ENCODE results near the gene NAV3. TPM values are rescaled to one million over a fixed set of nuclear protein-coding genes. Genes with fewer than 3 reads are reported as not detected.

Gene NAV3
- total and polyA plus RNA-seq, 4 donors: 0.25 to 40.3 (median 3.9) TPM

GRCh38 chr12:77800501-77800900 lies 30.2 kb upstream of the NAV3 start:
- Histone ChIP-seq H3K4me3 (ENCODE audit: low read length in 2 of 2) (no peak overlapping the region), H3K27ac (ENCODE audit: low read depth in 1 of 2, low read length in 2 of 2) (no peak overlapping the region), H3K9me3 (ENCODE audit: control insufficient read depth, low read length) (no peaks in the 10 kb centered on the region), H3K4me1 (ENCODE audit: control insufficient read depth in 1 of 2, insufficient read depth in 2 of 2, low read length in 2 of 2) (no peaks in the 10 kb centered on the region), H3K27me3 (ENCODE audit: control insufficient read depth in 1 of 2, insufficient read depth in 2 of 2, low read length in 1 of 2) (no peaks in the 10 kb centered on the region), H3K36me3 (ENCODE audit: control insufficient read depth in 1 of 2, insufficient read depth in 2 of 2, low read length in 1 of 2) (no peaks in the 10 kb centered on the region)
- intact Hi-C loops (cut with DNase I): no loop called here
- 82 to 93% methylated on average over 2 of the region's 2 CpGs for WGBS, 2 donors
- DNase-seq: no peak
- ATAC-seq (ENCODE audit: low FRiP score): no peak

- Histone ChIP-seq H3K27me3 (ENCODE audit: control insufficient read depth in 1 of 2, insufficient read depth in 2 of 2, low read length in 1 of 2) (no peaks in the 10 kb centered on the region), H3K4me3 (ENCODE audit: low read length in 2 of 2) (no peak overlapping the region), H3K36me3 (ENCODE audit: control insufficient read depth in 1 of 2, insufficient read depth in 2 of 2, low read length in 1 of 2) (no peaks in the 10 kb centered on the region), H3K27ac (ENCODE audit: low read depth in 1 of 2, low read length in 2 of 2) (no peak overlapping the region), H3K4me1 (ENCODE audit: control insufficient read depth in 1 of 2, insufficient read depth in 2 of 2, low read length in 2 of 2) (no peaks in the 10 kb centered on the region), H3K9me3 (ENCODE audit: control insufficient read depth, low read length) (no peaks in the 10 kb centered on the region)
- DNase-seq (no peak), ATAC-seq (ENCODE audit: low FRiP score) (no peak)
- WGBS, 2 donors: 84 to 91% methylated on average over 9 of the region's 9 CpGs
- intact Hi-C loops (cut with DNase I): no loop called here
Measured at GRCh38 chr12:77808534-77808933, 22.2 kb upstream of the NAV3 start.

DNA sequence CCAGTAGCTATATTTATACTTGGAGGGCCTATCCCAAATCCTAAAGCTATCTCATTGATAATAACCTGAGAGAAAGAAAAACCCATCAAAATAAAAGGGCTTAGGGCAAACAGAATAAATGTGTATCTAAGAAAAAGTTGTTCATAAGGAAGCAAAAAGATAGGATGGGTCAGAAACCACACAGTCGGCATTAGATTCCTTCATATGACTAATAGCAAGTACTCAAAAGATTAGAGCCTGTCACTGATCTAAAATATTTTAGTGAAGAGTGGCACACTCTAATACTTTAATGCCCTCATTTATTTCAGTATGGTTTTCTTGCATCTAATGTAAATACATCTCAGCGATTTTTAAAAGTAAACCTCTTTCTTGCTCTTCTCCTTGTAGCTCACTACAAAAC lies 17.1 kb upstream of the NAV3 start:
- Histone ChIP-seq H3K36me3 (ENCODE audit: control insufficient read depth in 1 of 2, insufficient read depth in 2 of 2, low read length in 1 of 2) (no peaks in the 10 kb centered on the region), H3K4me3 (ENCODE audit: low read length in 2 of 2) (no peak overlapping the region), H3K4me1 (ENCODE audit: control insufficient read depth in 1 of 2, insufficient read depth in 2 of 2, low read length in 2 of 2) (no peaks in the 10 kb centered on the region), H3K9me3 (ENCODE audit: control insufficient read depth, low read length) (no peaks in the 10 kb centered on the region), H3K27me3 (ENCODE audit: control insufficient read depth in 1 of 2, insufficient read depth in 2 of 2, low read length in 1 of 2) (no peaks in the 10 kb centered on the region), H3K27ac (ENCODE audit: low read depth in 1 of 2, low read length in 2 of 2) (no peak overlapping the region)
- no peak for DNase-seq
- ATAC-seq (ENCODE audit: low FRiP score): no peak
- 77 to 85% methylated on average over 2 of the region's 2 CpGs for WGBS, 2 donors
- intact Hi-C loops (cut with DNase I): no loop called here

GRCh38 chr12:77814386-77814785 lies 16.3 kb upstream of the NAV3 start:
- no peak overlapping the region for H3K4me3 ChIP-seq (ENCODE audit: low read length in 2 of 2)
- 91 to 98% methylated on average over 1 of the region's 1 CpG for WGBS, 2 donors
- no peaks in the 10 kb centered on the region for H3K4me1 ChIP-seq (ENCODE audit: control insufficient read depth in 1 of 2, insufficient read depth in 2 of 2, low read length in 2 of 2)
- no peaks in the 10 kb centered on the region for H3K27me3 ChIP-seq (ENCODE audit: control insufficient read depth in 1 of 2, insufficient read depth in 2 of 2, low read length in 1 of 2)
- H3K27ac ChIP-seq (ENCODE audit: low read depth in 1 of 2, low read length in 2 of 2): no peak overlapping the region
- DNase-seq (no peak), ATAC-seq (ENCODE audit: low FRiP score) (no peak)
- intact Hi-C loops (cut with DNase I): no loop called here
- no peaks in the 10 kb centered on the region for H3K9me3 ChIP-seq (ENCODE audit: control insufficient read depth, low read length)
- H3K36me3 ChIP-seq (ENCODE audit: control insufficient read depth in 1 of 2, insufficient read depth in 2 of 2, low read length in 1 of 2): no peaks in the 10 kb centered on the region

DNA sequence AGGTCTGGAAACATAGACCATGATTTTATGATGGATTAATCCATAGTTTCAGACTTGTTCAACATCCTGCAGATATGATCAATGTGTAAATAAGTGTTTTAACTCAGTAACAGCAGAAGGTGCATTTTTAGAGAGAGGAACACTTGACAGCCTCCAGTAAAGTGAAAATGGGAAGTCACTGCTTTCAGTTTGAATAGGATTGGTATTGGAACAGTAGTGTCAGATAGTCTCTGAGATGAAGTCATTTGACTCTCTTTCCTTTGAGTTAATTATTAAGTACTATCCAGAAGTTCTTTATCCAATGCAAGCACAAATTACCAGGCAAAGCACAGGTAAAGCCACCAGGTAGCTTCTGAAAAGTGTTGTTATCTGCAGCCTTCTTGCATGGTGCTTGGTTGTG lies 14.5 kb upstream of the NAV3 start:
- intact Hi-C loops (cut with DNase I): no loop called here
- Histone ChIP-seq H3K27me3 (ENCODE audit: control insufficient read depth in 1 of 2, insufficient read depth in 2 of 2, low read length in 1 of 2) (no peaks in the 10 kb centered on the region), H3K4me3 (ENCODE audit: low read length in 2 of 2) (no peak overlapping the region), H3K27ac (ENCODE audit: low read depth in 1 of 2, low read length in 2 of 2) (no peak overlapping the region), H3K36me3 (ENCODE audit: control insufficient read depth in 1 of 2, insufficient read depth in 2 of 2, low read length in 1 of 2) (no peaks in the 10 kb centered on the region), H3K9me3 (ENCODE audit: control insufficient read depth, low read length) (no peaks in the 10 kb centered on the region), H3K4me1 (ENCODE audit: control insufficient read depth in 1 of 2, insufficient read depth in 2 of 2, low read length in 2 of 2) (no peaks in the 10 kb centered on the region)
- DNase-seq (no peak), ATAC-seq (ENCODE audit: low FRiP score) (no peak)

DNA sequence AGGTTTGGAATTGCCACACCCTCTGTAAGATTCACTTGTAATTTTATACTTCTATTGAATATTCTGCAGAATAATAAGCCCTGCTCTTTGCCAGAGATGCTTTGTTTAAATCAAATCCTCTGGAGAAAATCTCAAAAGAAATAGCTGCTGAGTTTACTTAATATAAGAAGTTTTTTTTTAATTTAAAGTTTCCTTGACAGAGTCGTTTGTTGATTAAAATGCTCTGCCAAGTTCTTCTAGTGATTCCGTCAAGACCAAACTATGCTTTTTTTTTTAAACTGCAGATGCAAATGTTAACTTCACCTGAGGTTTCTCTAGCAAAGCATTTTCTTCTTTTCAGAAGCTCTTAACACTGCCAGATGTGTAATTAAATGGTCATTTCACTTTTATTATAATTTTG lies 13.4 kb upstream of the NAV3 start:
- intact Hi-C loops (cut with DNase I): no loop called here
- H3K4me1 ChIP-seq (ENCODE audit: control insufficient read depth in 1 of 2, insufficient read depth in 2 of 2, low read length in 2 of 2): no peaks in the 10 kb centered on the region
- H3K4me3 ChIP-seq (ENCODE audit: low read length in 2 of 2): no peak overlapping the region
- no peaks in the 10 kb centered on the region for H3K36me3 ChIP-seq (ENCODE audit: control insufficient read depth in 1 of 2, insufficient read depth in 2 of 2, low read length in 1 of 2)
- ATAC-seq (ENCODE audit: low FRiP score) (no peak), DNase-seq (no peak)
- WGBS, 2 donors: 16 to 17% methylated on average over 2 of the region's 2 CpGs
- H3K27me3 ChIP-seq (ENCODE audit: control insufficient read depth in 1 of 2, insufficient read depth in 2 of 2, low read length in 1 of 2): no peaks in the 10 kb centered on the region
- H3K9me3 ChIP-seq (ENCODE audit: control insufficient read depth, low read length): no peaks in the 10 kb centered on the region
- H3K27ac ChIP-seq (ENCODE audit: low read depth in 1 of 2, low read length in 2 of 2): no peak overlapping the region

GRCh38 chr12:77818351-77818750 lies 12.3 kb upstream of the NAV3 start:
- Histone ChIP-seq H3K27me3 (ENCODE audit: control insufficient read depth in 1 of 2, insufficient read depth in 2 of 2, low read length in 1 of 2) (no peaks in the 10 kb centered on the region), H3K9me3 (ENCODE audit: control insufficient read depth, low read length) (no peaks in the 10 kb centered on the region), H3K36me3 (ENCODE audit: control insufficient read depth in 1 of 2, insufficient read depth in 2 of 2, low read length in 1 of 2) (no peaks in the 10 kb centered on the region), H3K27ac (ENCODE audit: low read depth in 1 of 2, low read length in 2 of 2) (no peak overlapping the region), H3K4me3 (ENCODE audit: low read length in 2 of 2) (no peak overlapping the region), H3K4me1 (ENCODE audit: control insufficient read depth in 1 of 2, insufficient read depth in 2 of 2, low read length in 2 of 2) (no peaks in the 10 kb centered on the region)
- intact Hi-C loops (cut with DNase I): no loop called here
- ATAC-seq (ENCODE audit: low FRiP score) (no peak), DNase-seq (no peak)
- WGBS, 2 donors: 77 to 81% methylated on average over 4 of the region's 4 CpGs

- Histone ChIP-seq H3K4me3 (ENCODE audit: low read length in 2 of 2) (no peak overlapping the region), H3K4me1 (ENCODE audit: control insufficient read depth in 1 of 2, insufficient read depth in 2 of 2, low read length in 2 of 2) (no peaks in the 10 kb centered on the region), H3K27ac (ENCODE audit: low read depth in 1 of 2, low read length in 2 of 2) (no peak overlapping the region), H3K36me3 (ENCODE audit: control insufficient read depth in 1 of 2, insufficient read depth in 2 of 2, low read length in 1 of 2) (no peaks in the 10 kb centered on the region), H3K27me3 (ENCODE audit: control insufficient read depth in 1 of 2, insufficient read depth in 2 of 2, low read length in 1 of 2) (no peaks in the 10 kb centered on the region), H3K9me3 (ENCODE audit: control insufficient read depth, low read length) (no peaks in the 10 kb centered on the region)
- ATAC-seq (ENCODE audit: low FRiP score) (no peak), DNase-seq (no peak)
- intact Hi-C loops (cut with DNase I): no loop called here
- WGBS, 2 donors: 36 to 39% methylated on average over 2 of the region's 2 CpGs
Measured at GRCh38 chr12:77821699-77822203, 8.9 kb upstream of the NAV3 start.

- H3K27ac ChIP-seq (ENCODE audit: low read depth in 1 of 2, low read length in 2 of 2): no peak overlapping the region
- no peaks in the 10 kb centered on the region for H3K9me3 ChIP-seq (ENCODE audit: control insufficient read depth, low read length)
- H3K4me3 ChIP-seq (ENCODE audit: low read length in 2 of 2): no peak overlapping the region
- intact Hi-C loops (cut with DNase I): no loop called here
- WGBS, 2 donors: 86 to 88% methylated on average over 9 of the region's 9 CpGs
- ATAC-seq (ENCODE audit: low FRiP score) (no peak), DNase-seq (no peak)
- peaks cover 0 to 5% of the 10 kb centered on the region in 2 donors for H3K4me1 ChIP-seq (ENCODE audit: control insufficient read depth in 1 of 2, insufficient read depth in 2 of 2, low read length in 2 of 2)
- no peaks in the 10 kb centered on the region for H3K27me3 ChIP-seq (ENCODE audit: control insufficient read depth in 1 of 2, insufficient read depth in 2 of 2, low read length in 1 of 2)
- no peaks in the 10 kb centered on the region for H3K36me3 ChIP-seq (ENCODE audit: control insufficient read depth in 1 of 2, insufficient read depth in 2 of 2, low read length in 1 of 2)
Measured at GRCh38 chr12:77833329-77833728, 2.6 kb downstream of the NAV3 start.

Measured in aorta (tissue), 5 donors.